Right atrium auricular region (tissue), 2 donors: ENCODE measurements around the gene FAM174A. TPM values are rescaled to one million over a fixed set of nuclear protein-coding genes. Genes with fewer than 3 reads are reported as not detected.

ENCODE experiments used
- DNase-seq: peaks from one replicate; pipeline ENCODE4 v3.0.0-alpha.2; 2019; ENCODE audit warnings: low spot score
- H3K27ac ChIP-seq, 2 donors: fragments of 200-600 bp; sonication (generic); 1 replicate in 1 of 2; 2 replicates in 1 of 2; pipeline ENCODE4 v1.5.1; 2016 to 2019
- H3K27me3 ChIP-seq, 2 donors: fragments of 200-600 bp; sonication (generic); one replicate each; pipeline versions ENCODE4 v1.5.1 to v1.6.0; 2017 to 2019
- H3K36me3 ChIP-seq: fragments of 200-600 bp; sonication (generic); one replicate; pipeline ENCODE4 v1.5.1; 2016
- H3K4me1 ChIP-seq, 2 donors: fragments of 200-600 bp; sonication (generic); one replicate each; pipeline versions ENCODE4 v1.5.1 to v1.6.0; 2017 to 2019
- H3K4me3 ChIP-seq, 2 donors: fragments of 200-600 bp; sonication (generic); 1 replicate in 1 of 2; 2 replicates in 1 of 2; pipeline ENCODE4 v1.5.1; 2017 to 2019; ENCODE audit warnings: mild to moderate bottlenecking in 1 of 2, moderate library complexity in 1 of 2
- H3K9me3 ChIP-seq, 2 donors: fragments of 200-600 bp; sonication (generic); one replicate each; pipeline ENCODE4 v1.5.1; 2019
- CTCF ChIP-seq, 2 donors: fragments of 200-600 bp; sonication (generic); IDR thresholded peaks; one replicate each; pipeline ENCODE4 v1.5.1; 2019; ENCODE audit warnings: antibody characterized with exemption in 2 of 2
- total RNA-seq, 2 donors: library from RNA; depleted of rRNA; stranded (reverse); fragments of >200 nt; gene quantifications; one replicate each; pipeline ENCODE4 v1.1.0, GENCODE V29; 2016

The FAM174A gene
- total RNA-seq, 2 donors from 2014 or later = 23.1 to 28.6 TPM

- H3K27ac ChIP-seq = no peak overlapping the region
- H3K4me1 ChIP-seq = no peaks in the 10 kb centered on the region
- H3K27me3 ChIP-seq = no peaks in the 10 kb centered on the region
- no peak overlapping the region for H3K4me3 ChIP-seq
- TF ChIP-seq CTCF (IDR thresholded peaks at IDR 0.05) = no peak
- DNase-seq = no peak
- H3K36me3 ChIP-seq = peaks cover 16% of the 10 kb centered on the region
- H3K9me3 ChIP-seq = no peaks in the 10 kb centered on the region
Observed at GRCh38 chr5:100560860-100561259, 25.7 kb downstream of the FAM174A start.

- H3K27ac ChIP-seq = no peak overlapping the region
- no peak for DNase-seq
- H3K4me3 ChIP-seq = no peak overlapping the region
- no peak for TF ChIP-seq CTCF (IDR thresholded peaks at IDR 0.05)
- H3K9me3 ChIP-seq = no peaks in the 10 kb centered on the region
- no peaks in the 10 kb centered on the region for H3K27me3 ChIP-seq
- H3K4me1 ChIP-seq = no peaks in the 10 kb centered on the region
- peaks cover 16% of the 10 kb centered on the region for H3K36me3 ChIP-seq
Observed at GRCh38 chr5:100562821-100563220, 27.6 kb downstream of the FAM174A start.

- peaks cover 16% of the 10 kb centered on the region for H3K36me3 ChIP-seq
- DNase-seq = no peak
- H3K27ac ChIP-seq = no peak overlapping the region
- TF ChIP-seq CTCF (IDR thresholded peaks at IDR 0.05) = no peak
- no peak overlapping the region for H3K4me3 ChIP-seq
- no peaks in the 10 kb centered on the region for H3K27me3 ChIP-seq
- H3K4me1 ChIP-seq = no peaks in the 10 kb centered on the region
- H3K9me3 ChIP-seq = no peaks in the 10 kb centered on the region
Observed at GRCh38 chr5:100566382-100567141, 31.4 kb downstream of the FAM174A start.

GRCh38 chr5:100574716-100575115, 39.5 kb downstream of the FAM174A start:
- no peaks in the 10 kb centered on the region for H3K36me3 ChIP-seq
- DNase-seq = no peak
- no peak overlapping the region for H3K27ac ChIP-seq
- H3K27me3 ChIP-seq = no peaks in the 10 kb centered on the region
- no peaks in the 10 kb centered on the region for H3K9me3 ChIP-seq
- no peak for TF ChIP-seq CTCF (IDR thresholded peaks at IDR 0.05)
- no peak overlapping the region for H3K4me3 ChIP-seq
- H3K4me1 ChIP-seq = peaks cover 0 to 7% of the 10 kb centered on the region in 2 donors

- Histone ChIP-seq H3K27ac (peak overlapping the region; percentile 31 to 38), H3K27me3 (no peaks in the 10 kb centered on the region), H3K4me1 (peaks cover 0 to 7% of the 10 kb centered on the region in 2 donors), H3K36me3 (no peaks in the 10 kb centered on the region), H3K9me3 (no peaks in the 10 kb centered on the region), H3K4me3 (no peak overlapping the region)
- no peak for TF ChIP-seq CTCF (IDR thresholded peaks at IDR 0.05)
- no peak for DNase-seq
Observed at GRCh38 chr5:100575815-100576214, 40.6 kb downstream of the FAM174A start.
